NCI-H446 (cell line): ENCODE data around the gene NIPAL4.
A peak's percentile ranks its signal among the peaks of the same experiment; 100 is the strongest.

Experiments used
- DNase-seq, 2 experiments: peaks; one replicate each; lab custom pipeline; 2025; lab: John Stamatoyannopoulos, UW

Gene NIPAL4

DNA sequence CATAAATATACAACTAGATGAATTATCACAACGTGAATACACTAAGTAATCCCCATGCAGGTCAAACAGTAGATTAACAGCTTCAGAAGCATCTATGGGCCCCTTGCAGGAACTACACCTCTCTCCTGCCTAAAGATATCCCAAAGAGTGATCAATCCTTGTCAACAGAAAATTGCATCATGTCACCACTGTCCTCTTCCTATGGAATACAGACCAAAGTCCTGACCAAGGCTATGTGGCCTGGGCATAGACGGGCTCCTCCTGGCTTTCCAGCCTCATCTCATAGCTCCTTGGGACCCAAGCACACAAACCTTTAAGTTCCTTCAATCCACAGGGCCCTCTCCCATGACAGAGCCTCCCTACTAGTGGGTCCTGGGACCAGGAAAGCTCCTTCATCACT lies 25.3 kb downstream of the NIPAL4 start:
- DNase-seq = no peak

GRCh38 chr5:157485811-157486210 lies 25.8 kb downstream of the NIPAL4 start:
- no peak for DNase-seq

DNA sequence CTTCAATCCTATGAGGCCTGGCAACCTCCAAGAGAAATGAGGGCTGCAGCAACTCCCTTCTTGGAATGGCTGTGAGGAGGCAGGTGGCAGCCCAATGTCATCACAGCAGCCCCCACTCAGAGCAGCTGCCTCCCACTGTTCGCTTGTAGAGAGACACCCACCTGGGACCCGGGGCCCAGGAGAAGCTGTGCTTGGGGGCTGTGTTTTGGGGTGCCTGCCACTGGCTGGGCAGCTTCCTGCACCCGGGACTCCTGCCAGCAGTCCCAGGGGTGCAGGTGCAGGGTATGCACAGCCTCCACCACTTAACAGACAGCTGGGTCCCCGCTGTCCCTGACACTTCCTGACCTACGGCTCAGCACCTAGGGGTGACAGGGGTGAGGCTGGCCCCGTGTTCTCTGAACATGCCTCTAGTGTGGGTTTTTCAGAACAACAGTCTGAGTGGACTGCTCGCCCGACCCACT lies 26.2 kb downstream of the NIPAL4 start:
- no peak for DNase-seq

DNA sequence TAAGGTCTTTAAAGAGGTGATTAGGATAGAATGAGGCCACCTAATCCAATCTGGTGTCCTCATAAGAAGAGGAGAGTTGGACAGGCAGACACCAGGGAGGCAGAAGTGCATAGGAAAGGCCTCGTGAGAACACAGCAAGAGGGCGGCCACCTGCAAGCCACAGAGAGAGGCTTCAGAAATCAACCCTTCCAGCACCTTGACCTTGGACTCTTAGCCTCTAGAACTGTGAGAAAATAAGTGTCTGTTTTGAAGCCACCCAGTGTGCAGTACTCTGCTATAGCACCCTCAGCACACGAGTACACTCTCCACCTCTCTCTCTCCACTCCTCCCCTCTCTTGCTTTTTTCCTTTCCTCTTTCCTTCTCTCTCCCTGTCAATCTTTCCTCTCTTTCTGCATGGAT lies 26.8 kb downstream of the NIPAL4 start:
- DNase-seq = no peak

DNA sequence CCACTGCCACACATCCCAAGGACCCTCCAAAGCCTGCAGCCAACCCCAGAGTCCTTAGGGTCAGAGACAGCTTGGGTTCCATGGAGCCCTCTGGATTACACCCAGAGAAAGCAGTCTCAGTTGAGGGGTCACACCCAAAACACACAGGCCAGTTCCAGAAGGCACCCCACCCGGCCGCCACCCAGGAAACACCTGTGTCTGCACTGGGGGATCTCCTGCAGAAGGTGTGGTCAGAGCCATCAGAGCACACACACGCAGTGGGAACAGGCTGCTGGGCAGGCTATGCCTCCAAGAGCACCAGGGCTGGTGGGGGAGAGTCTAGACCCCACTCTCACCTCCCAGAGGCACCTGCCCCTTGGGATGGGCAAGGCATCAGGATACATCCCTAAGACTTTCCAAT lies 27.3 kb downstream of the NIPAL4 start:
- DNase-seq = no peak

DNA sequence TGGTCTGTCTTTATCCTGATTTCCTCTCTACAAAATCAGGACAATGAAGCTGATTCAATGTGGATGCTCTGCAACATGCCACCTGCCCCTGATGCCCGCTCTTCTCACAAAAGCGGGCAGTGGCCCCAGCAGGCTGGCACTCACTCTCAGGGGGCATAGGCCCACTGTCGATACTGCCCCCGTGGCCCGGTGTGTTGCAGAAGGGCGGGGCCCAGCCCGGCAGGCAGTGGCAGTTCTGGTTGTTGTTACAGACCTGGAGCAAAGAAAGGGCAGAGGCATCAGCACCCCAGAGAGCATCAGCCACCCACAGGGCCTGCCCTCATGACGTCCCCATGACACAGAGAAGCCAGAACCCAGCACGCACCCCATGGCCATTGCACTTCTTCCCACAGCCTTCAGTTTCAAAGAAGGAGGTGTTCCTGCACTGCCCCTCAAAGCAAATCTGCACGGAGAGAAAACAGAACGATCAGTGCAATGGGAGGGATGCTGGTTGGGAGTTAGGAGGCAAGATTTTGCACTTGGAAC lies 31.5 kb downstream of the NIPAL4 start:
- no peak for DNase-seq

GRCh38 chr5:157492886-157493285 lies 32.9 kb downstream of the NIPAL4 start:
- no peak for DNase-seq

- no peak for DNase-seq
These were observed 34.3 kb downstream of the NIPAL4 start for GRCh38 chr5:157494178-157494832.

GRCh38 chr5:157496864-157497263 lies 36.9 kb downstream of the NIPAL4 start:
- no peak for DNase-seq

DNA sequence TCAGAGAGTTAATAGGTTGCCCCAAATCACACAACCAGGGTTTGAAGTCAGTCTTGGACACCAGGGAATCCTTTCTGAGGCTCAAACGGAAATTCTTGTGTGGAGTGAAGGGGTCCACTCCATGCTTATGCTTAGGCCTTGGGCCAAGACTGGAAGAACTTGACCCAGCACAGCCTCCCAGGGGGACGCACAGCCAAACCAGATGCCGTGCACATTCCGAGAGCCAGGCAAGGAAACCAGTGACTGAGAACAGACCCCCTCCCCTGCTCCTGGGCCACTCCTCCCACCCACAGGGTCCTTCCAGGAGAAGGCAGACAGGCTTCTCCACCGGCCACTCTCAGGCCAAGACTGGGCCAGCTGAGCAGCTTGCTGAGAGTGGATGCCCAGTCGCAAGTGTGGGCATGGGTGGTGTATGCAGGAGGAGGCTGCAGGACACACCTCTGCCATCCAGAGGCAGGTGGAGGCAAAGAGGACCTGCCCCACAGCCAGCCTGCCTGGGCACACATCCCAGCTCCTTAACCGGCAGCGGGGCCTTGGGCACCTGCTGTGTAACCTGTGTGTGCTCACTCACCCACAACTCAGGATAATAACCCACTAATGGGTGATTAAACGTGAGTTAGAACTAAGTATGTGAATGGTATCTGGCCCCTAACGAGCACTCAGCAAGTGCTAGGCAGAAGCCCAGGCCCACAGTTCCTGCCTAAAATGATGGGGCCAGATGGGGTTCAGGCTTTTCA lies 38.0 kb downstream of the NIPAL4 start:
- no peak for DNase-seq

DNA sequence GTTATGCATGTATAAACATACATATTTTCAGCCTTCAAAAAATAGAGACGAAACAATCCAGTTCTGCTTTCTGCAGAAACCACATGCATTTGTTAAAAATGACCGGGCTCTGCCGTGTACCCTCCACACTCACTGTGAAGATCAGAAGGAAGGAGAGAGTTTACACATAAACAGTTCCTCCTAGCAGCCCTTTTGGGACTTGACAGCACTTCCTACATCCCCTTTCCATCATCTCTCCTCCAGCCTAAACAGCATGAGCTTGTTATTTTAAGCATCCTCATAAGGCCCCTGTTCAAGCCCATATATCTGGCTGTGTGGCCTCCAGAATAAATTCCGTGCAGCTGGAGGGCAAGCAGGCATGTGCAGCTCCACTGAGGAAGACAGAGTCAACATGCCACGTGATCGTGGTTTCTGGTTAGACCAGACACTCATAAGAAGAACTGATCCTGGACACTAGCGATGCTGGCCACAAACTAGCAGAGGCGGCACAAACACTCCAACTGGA lies 42.2 kb downstream of the NIPAL4 start:
- no peak for DNase-seq

GRCh38 chr5:157504053-157504452 lies 44.0 kb downstream of the NIPAL4 start:
- DNase-seq = no peak

DNA sequence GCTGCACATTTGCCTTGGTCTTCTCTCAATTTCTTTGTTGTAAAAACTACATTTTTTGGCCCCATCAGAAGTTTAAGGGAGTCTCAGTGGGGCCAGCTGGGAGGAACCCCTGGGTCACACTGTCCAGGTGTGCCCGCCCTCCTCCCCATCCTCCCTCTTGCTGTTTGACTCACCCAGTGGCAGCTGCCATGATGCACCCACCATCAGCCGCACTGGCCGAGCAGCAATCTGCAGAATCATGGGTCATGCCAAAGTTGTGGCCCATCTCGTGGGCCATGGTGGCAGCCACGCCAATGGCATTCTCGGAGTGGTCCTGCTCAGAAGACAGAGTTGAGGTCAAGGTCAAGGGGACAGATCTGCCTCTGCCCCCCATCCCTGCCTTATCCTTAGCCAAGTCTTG lies 45.5 kb downstream of the NIPAL4 start:
- no peak for DNase-seq

DNA sequence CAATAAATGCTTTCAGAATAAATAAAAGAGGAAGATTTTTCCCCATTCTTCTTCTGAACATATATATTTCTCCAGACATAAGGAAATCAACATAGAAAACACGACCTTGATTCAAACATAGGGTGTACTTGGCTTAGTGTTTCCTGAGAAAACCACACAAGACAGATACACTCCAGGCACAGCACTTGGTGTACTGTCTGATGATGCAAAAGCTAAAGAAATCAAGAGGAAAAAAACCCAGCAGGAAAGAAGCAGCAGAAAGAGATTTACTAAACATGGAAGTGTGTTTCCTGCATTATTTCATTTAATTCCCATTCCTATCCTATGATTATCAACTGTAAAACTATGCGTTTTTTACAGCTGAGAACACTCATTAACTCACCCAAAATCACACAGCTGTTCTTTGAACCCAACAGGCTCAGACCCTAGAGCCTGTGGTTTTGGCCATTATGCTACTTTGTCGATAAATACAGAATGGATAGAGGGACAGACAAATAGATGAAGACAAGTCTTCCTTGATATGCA lies 46.1 kb downstream of the NIPAL4 start:
- DNase-seq = no peak

- DNase-seq = no peak
These were observed 47.2 kb downstream of the NIPAL4 start for GRCh38 chr5:157506981-157507780.

DNA sequence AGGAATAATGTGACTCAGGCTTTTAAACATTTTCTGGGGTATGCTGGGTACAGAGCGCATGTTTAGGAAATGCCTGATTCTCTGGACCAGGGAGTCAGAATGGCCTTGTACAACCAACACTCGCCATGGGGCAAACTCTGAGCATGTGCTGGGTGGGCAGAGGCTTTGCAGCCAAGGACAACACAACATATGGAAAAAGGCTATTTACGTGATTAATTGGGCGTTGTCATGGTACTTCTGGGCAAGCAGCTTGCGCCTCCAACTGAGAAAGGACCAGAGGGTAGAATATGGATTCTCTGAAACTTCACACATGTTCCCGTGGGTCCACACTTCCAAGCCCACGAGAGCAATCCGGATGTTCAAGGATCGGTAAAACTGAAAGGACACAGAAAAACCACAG lies 49.1 kb downstream of the NIPAL4 start:
- peak in 1 of 2 experiments; percentile 24 for DNase-seq

- DNase-seq = no peak
These were observed 49.6 kb downstream of the NIPAL4 start for GRCh38 chr5:157509587-157509986.

GRCh38 chr5:157510682-157511081 lies 50.7 kb downstream of the NIPAL4 start:
- no peak for DNase-seq

- peak in 1 of 2 experiments; percentile 74 for DNase-seq
These were observed 51.9 kb downstream of the NIPAL4 start for GRCh38 chr5:157511651-157512644.

GRCh38 chr5:157513182-157513581 lies 53.2 kb downstream of the NIPAL4 start:
- no peak for DNase-seq

GRCh38 chr5:157514974-157515373 lies 55.0 kb downstream of the NIPAL4 start:
- DNase-seq = no peak
